Measurements from ENCODE around the gene NOP14.
"Not testable (repeated sequence)": the region's sequence is repeated elsewhere in the genome, so short reads cannot be mapped to it uniquely, and the experiment has no call there.

Gene NOP14

DNA sequence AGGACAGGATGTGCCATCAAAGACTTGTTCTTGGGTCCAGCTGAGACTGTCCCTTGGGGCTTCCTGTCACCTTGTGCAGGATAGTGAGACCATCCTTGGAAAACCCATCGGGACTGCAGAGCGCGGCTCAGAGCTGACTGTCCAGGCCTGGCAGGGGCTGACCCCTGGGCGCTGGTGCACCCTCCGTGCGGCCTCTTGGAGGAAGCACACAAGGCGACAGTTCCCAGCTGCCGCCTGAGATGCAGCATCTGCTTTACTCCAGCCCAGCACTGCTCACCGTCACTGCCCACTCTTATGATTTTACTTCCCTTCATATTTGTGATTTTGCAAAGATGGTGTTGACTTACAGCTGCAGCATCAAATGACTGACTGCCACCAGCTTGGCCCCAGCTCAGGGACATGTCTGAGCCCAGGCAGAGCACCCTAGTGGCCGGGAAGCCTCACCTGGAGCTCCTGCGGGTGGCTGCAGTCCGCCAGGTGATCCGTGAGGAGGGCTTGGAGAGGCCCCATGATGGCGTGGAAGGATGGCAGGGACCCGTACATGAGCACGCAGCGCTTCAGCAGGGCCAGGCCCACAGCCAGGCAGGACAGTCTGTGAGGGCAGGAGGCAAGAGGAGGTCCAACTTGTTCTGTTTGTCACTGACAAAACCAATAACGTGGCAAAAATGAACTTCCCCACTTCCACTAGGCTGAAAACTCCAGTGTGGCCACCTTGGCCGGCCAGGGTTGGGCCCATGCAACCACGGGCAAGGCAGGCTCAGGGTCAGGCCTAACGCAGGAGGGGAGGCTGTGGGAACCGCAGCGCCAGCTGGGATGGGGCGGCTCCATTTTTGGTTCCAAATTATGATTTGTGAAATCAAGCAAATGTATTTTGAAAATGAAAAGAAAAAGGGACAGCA, 21.8 kb downstream of the NOP14 start:
- DNase-seq: no peak

DNA sequence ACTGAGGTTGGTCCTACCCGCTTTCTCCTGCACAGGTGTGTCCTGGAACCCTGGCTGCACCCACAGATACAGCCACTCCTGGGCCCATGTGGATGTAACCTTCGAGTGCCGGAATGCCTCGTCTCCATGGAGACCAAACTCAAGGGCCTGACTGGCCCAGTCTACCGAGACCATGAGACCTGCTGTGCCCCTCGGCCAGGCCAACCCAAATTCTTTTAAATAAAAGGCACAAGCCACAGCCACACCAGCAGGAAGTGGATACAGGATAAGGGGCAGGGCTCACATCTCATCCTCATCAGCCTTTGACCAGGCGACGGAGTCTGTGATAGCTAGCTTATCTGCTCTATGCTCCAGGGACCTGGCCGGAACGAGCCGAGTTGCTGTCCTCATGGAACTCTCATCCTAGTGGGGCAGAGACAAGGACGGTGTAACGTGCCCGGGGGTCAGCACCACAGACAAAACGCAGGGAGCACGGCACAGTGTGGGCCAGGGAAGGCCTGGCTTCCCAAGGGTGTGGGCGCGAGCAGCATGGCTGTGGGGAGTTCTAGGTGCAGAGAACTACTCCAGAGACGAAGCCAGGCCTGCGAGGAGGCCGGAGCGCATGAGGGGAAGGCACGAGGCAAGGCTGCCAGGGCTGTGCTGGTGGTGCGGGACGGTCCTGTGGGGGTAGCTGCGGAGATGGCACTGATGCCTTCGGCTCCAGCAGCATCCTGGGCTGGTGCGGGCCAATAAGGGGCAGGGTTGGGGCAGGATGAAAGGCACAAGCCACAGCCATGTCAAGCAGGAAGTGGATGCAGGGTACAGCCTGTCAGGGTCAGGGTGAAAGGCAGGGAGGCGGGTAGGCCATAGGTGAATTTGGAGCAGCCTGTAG, 22.7 kb downstream of the NOP14 start:
- DNase-seq: no peak

- DNase-seq: no peak
Measured at GRCh38 chr4:2939383-2940243, 23.6 kb downstream of the NOP14 start.

- DNase-seq: no peak
Measured at GRCh38 chr4:2938906-2939305, 24.3 kb downstream of the NOP14 start.

- DNase-seq: not testable (repeated sequence)
Measured at GRCh38 chr4:2938411-2938810, 24.8 kb downstream of the NOP14 start.

DNA sequence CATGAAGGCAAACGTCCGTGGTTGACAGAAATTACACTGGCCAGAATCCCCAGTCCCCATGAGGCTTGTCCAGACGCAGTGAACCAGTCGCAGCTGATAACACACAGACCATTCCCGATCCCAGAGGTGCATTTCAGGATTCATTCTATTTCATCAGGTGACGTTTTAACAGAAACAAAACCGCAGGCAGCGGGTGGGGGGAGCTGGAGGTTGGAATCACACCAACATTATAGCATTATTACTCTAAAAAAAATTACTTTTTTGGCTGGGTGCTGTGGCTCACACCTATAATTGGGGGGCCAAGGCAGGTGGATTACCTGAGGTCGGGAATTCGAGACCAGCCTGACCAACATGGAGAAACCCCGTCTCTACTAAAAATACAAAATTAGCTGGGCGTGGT, 25.2 kb downstream of the NOP14 start:
- DNase-seq: no peak

DNA sequence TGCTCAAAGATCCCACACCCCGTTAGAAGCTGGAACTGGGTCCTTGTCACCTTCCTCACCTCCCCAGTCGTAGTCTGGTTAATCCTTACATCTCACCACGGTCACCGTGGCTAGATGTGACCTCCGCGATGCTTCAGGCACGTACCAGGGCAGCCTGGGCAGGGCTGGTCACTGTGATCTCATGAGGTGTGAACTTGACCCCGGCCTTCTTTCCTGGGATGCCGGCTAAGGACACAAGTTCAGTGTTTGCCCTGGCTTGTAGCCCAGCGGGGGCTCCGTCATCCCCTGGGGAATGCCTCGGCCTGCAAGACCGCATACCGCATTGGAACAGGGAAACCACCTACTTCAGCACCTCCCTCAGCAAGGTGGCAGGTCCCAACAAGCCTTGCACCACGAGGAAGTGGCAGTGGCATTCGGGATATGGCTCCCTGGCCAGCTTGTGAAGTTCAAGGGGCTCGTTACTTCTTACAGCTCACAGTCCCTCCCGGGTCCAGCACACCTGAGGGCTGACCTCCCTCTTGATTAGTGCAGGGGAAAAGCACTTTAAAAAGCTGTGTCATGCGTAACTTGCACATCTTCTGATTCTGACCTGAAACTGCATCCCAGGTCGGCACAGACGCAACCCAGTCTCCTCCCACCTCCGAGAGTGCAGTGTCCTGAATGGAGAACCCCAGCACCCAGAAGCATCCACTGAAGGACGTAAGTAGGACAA, 25.9 kb downstream of the NOP14 start:
- DNase-seq: no peak

- no peak for DNase-seq
Measured at GRCh38 chr4:2936773-2937145, 26.4 kb downstream of the NOP14 start.

- no peak for DNase-seq
Measured at GRCh38 chr4:2935762-2936743, 27.2 kb downstream of the NOP14 start.

DNA sequence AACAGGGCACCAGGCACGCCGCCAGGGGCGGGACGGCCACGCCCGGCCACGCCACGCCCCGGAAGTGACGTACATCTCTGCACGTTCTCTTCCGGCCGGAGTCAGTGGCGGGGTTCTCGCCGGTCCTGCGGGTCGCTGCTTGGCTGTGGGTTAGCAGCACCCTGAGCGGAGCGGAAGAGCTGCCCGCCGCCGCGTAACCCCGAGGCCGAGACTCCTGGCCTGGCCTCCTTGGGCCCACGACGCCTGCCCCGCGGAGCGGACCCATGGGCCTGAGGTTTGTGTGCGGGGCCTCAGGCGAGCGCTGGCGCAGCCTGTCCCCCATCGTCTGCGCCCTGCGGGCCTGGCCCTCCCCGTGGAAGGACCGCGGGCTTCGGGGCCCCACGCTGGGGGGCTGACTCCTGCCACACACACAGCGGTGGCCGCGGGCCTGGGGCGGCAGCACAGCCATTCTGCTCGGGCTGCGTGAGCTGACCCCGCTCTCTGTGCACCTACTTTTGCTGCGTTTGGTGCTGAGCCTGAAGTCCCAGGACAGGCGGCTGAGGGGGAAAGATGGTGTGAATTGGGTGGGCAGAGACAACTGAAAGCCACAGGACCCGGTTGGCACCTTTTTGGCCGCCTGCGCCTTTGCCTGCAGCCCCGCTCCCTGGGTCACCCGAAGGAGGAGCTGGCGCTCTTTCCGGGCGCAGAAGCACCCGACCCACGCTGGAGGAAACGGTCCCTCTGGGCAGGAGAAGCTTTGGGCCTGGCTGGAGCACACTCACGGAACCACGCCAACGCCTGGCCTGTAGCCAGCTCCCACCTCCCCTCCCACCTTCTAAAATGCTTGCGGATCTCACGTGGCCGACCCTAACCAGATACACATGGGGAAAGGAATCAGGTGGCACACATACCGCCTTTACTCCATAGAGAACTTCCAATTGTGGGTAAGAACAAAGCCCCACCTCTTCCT, 28.1 kb downstream of the NOP14 start:
- DNase-seq: peak; percentile 72

- DNase-seq: no peak
Measured at GRCh38 chr4:2934077-2934812, 29.0 kb downstream of the NOP14 start.

DNA sequence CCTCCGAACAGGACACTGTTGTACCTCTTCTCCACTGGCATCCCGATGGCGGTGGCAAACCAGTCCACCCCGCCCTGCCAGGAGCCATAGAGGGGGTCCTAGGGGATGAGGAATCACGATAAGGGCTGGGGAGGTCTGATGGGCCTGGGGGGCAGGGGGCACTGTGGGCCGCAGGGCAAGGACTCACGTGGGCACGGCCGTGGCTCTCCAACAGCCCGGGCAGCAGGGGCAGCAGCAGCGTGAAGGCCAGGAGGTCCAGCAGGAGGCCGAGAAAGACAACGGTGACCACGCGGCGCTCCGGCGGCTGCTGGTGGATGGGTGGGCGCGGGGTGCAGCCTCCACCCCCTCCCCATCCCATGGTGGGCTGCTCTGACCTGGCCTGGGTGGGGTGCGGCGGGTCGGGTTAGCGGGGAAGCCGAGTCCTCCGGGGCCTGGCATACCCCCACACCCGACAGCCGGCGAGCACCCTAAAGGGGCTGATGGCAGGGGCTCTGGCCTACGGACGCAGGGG, 29.6 kb downstream of the NOP14 start:
- DNase-seq: no peak

- DNase-seq: no peak
Measured at GRCh38 chr4:2932951-2933565, 30.1 kb downstream of the NOP14 start.

- no peak for DNase-seq
Measured at GRCh38 chr4:2932321-2932950, 30.8 kb downstream of the NOP14 start.

GRCh38 chr4:2931512-2932301, 31.5 kb downstream of the NOP14 start:
- DNase-seq: no peak

- no peak for DNase-seq
Measured at GRCh38 chr4:2930758-2931511, 32.3 kb downstream of the NOP14 start.

All from NCI-H2081 treated with DMSO at 0.1 percent for 48 hours (cell line).